ENCODE data around the gene GPS2. TPM values are rescaled to one million over a fixed set of nuclear protein-coding genes. Genes with fewer than 3 reads are reported as not detected.

Gene GPS2
- total and polyA plus RNA-seq, 10 donors, result 54.1 to 123 (median 68.1) TPM

GRCh38 chr17:7322520-7323194 lies 7.5 kb upstream of the GPS2 start:
- intact Hi-C loops (cut with DNase I; ENCODE audit: low total_unique reads), result no loop called here
- H3K4me3 ChIP-seq, result no peak overlapping the region
- no peaks in the 10 kb centered on the region for H3K27me3 ChIP-seq (replicated peaks in 1 of 7)
- H3K9me3 ChIP-seq, result no peaks in the 10 kb centered on the region
- TF ChIP-seq POLR2A (IDR thresholded peaks at IDR 0.05), result no peak
- TF ChIP-seq POLR2AphosphoS5 (IDR thresholded peaks at IDR 0.05), result peak in 1 of 3 donors; percentile 21
- no peak for TF ChIP-seq CTCF (IDR thresholded peaks at IDR 0.05 in 8 of 11, conservative IDR thresholded peaks at IDR 0.05 in 3 of 11)
- peaks cover under 1 to 24% (median 11%) of the 10 kb centered on the region in 6 donors for H3K4me1 ChIP-seq
- H3K36me3 ChIP-seq, result peaks cover 0 to 98% (median 75%) of the 10 kb centered on the region in 6 donors
- WGBS, 5 donors, result 96 to 99% (median 97%) methylated on average over 11 to 22 of the region's 22 CpGs
- DNase-seq, result no peak
- no peak overlapping the region for H3K27ac ChIP-seq

GRCh38 chr17:7321466-7321865 lies 6.3 kb upstream of the GPS2 start:
- H3K27ac ChIP-seq, result no peak overlapping the region
- H3K4me1 ChIP-seq, result peaks cover 0 to 25% (median 12%) of the 10 kb centered on the region in 6 donors
- intact Hi-C loops (cut with DNase I; ENCODE audit: low total_unique reads), result no loop called here
- no peak overlapping the region for H3K4me3 ChIP-seq
- 93 to 97% (median 93%) methylated on average over 15 of the region's 15 CpGs for WGBS, 5 donors
- H3K36me3 ChIP-seq, result peaks cover 0 to 100% (median 81%) of the 10 kb centered on the region in 6 donors
- H3K27me3 ChIP-seq (replicated peaks in 1 of 7), result no peaks in the 10 kb centered on the region
- TF ChIP-seq CTCF (IDR thresholded peaks at IDR 0.05 in 8 of 11, conservative IDR thresholded peaks at IDR 0.05 in 3 of 11) (no peak), POLR2AphosphoS5 (IDR thresholded peaks at IDR 0.05) (peak in 1 of 3 donors; percentile 15), POLR2A (IDR thresholded peaks at IDR 0.05) (no peak)
- no peaks in the 10 kb centered on the region for H3K9me3 ChIP-seq
- no peak for DNase-seq

- Histone ChIP-seq H3K36me3 (peaks cover 0 to 85% (median 65%) of the 10 kb centered on the region in 6 donors), H3K27ac (no peak overlapping the region), H3K4me1 (peaks cover 16 to 39% (median 27%) of the 10 kb centered on the region in 6 donors), H3K9me3 (no peaks in the 10 kb centered on the region), H3K27me3 (replicated peaks in 1 of 7) (no peaks in the 10 kb centered on the region), H3K4me3 (no peak overlapping the region)
- TF ChIP-seq POLR2AphosphoS5 (IDR thresholded peaks at IDR 0.05) (peak in 1 of 3 donors; percentile 8), CTCF (IDR thresholded peaks at IDR 0.05 in 8 of 11, conservative IDR thresholded peaks at IDR 0.05 in 3 of 11) (no peak)
- 88 to 94% (median 93%) methylated on average over 10 to 13 of the region's 13 CpGs for WGBS, 5 donors
- no peak for DNase-seq
- intact Hi-C loops (cut with DNase I; ENCODE audit: low total_unique reads), result no loop called here
Measured at GRCh38 chr17:7318121-7318860, 3.1 kb upstream of the GPS2 start.

Measured in spleen (tissue), 11 donors.